Lung (tissue), 12 donors: ENCODE measurements around the gene AKT1. TPM values are rescaled to one million over a fixed set of nuclear protein-coding genes. Genes with fewer than 3 reads are reported as not detected.

Source experiments
- ATAC-seq: fragments of 200-7000 bp; cut with Tn5 transposase; one replicate; pipeline ENCODE4 v1.9.1; 2020; ENCODE audit warnings: moderate number of reproducible peaks; ENCODE audit not compliant: insufficient read depth, low FRiP score
- DNase-seq, 3 donors: peaks; one replicate each; pipeline ENCODE4 v3.0.0-alpha.2; 2013 to 2017
- H3K27ac ChIP-seq, 2 donors: one replicate each; pipeline ENCODE4 v1.5.1; 2013; ENCODE audit warnings: mild to moderate bottlenecking in 2 of 2, moderate library complexity in 2 of 2, control low read depth in 1 of 2, inconsistent platforms in 1 of 2, low read depth in 1 of 2, low read length in 1 of 2
- H3K27me3 ChIP-seq, 3 donors: one replicate each; pipeline ENCODE4 v1.5.1; 2013; ENCODE audit warnings: low read length in 2 of 3; ENCODE audit not compliant: control insufficient read depth in 3 of 3, insufficient read depth in 3 of 3
- H3K36me3 ChIP-seq, 4 donors: one replicate each; pipeline ENCODE4 v1.5.1; 2013; ENCODE audit warnings: low read length in 4 of 4, mild to moderate bottlenecking in 1 of 4, moderate library complexity in 1 of 4; ENCODE audit not compliant: control insufficient read depth in 4 of 4, insufficient read depth in 4 of 4
- H3K4me1 ChIP-seq, 5 donors: one replicate each; pipeline ENCODE4 v1.5.1; 2013; ENCODE audit warnings: low read length in 5 of 5, mild to moderate bottlenecking in 2 of 5, moderate library complexity in 1 of 5; ENCODE audit not compliant: control insufficient read depth in 5 of 5, insufficient read depth in 5 of 5
- H3K4me3 ChIP-seq: one replicate; pipeline ENCODE4 v1.5.1; 2013; ENCODE audit warnings: mild to moderate bottlenecking, control low read depth, moderate library complexity
- H3K9ac ChIP-seq, 2 donors: one replicate each; pipeline ENCODE4 v1.5.1; 2013; ENCODE audit warnings: low read length in 2 of 2, control low read depth in 1 of 2; ENCODE audit not compliant: insufficient read depth in 1 of 2
- H3K9me3 ChIP-seq, 4 donors: one replicate each; pipeline ENCODE4 v1.5.1; 2013; ENCODE audit warnings: low read length in 3 of 4, mild to moderate bottlenecking in 1 of 4, moderate library complexity in 1 of 4; ENCODE audit not compliant: control insufficient read depth in 4 of 4, insufficient read depth in 3 of 4
- CTCF ChIP-seq: IDR thresholded peaks from 2 replicates; pipeline ENCODE4 v1.5.1; 2012; ENCODE audit warnings: mild to moderate bottlenecking; ENCODE audit errors: control extremely low read depth, extremely low read depth
- WGBS, 2 donors: extraction: QIAGEN DNeasy Blood & Tissue Kit; methylation state at CpG; one replicate each; pipeline ENCODE4 v1.1.7; 2013; 5-methylcytosine and 5-hydroxymethylcytosine counted together
- polyA plus RNA-seq, 2 donors: library from polyadenylated mRNA; stranded (reverse); fragments of 200-250 nt; gene quantifications; one replicate each; pipeline ENCODE4 v1.2.1, GENCODE V29; 2013
- total RNA-seq, 2 donors: library from RNA; depleted of rRNA in 1 of 2; stranded (reverse); fragments of >200 nt in 1 of 2; gene quantifications; one replicate each; pipeline ENCODE4 v1.2.1, GENCODE V29; 2014 to 2021
- donor health status: control.
- donor health status: control.
- donor health status: Bipolar disorder and iron deficiency.
- donor health status: healthy.
- donor health status: DM: yes; HTN: yes; CAD: no.

The AKT1 gene
- total and polyA plus RNA-seq, 4 donors: 142 to 224 (median 160) TPM

- Histone ChIP-seq H3K4me3 (no peak overlapping the region), H3K27me3 (no peaks in the 10 kb centered on the region), H3K9me3 (no peaks in the 10 kb centered on the region), H3K9ac (peak overlapping the region in 1 of 2 donors; percentile 3), H3K4me1 (peaks cover 0 to 9% (median 8%) of the 10 kb centered on the region in 5 donors), H3K36me3 (no peaks in the 10 kb centered on the region), H3K27ac (no peak overlapping the region)
- ATAC-seq: no peak
- TF ChIP-seq CTCF: no peak
- DNase-seq: no peak
- 72 to 86% methylated on average over 9 of the region's 9 CpGs for WGBS, 2 donors
Observed at GRCh38 chr14:104830781-104831180, 35.2 kb upstream of the AKT1 start.

- Histone ChIP-seq H3K4me3 (no peak overlapping the region), H3K4me1 (peaks cover 0 to 12% (median 8%) of the 10 kb centered on the region in 5 donors), H3K27me3 (peaks cover 0 to 7% (median 0%) of the 10 kb centered on the region in 3 donors), H3K9ac (peak overlapping the region in 1 of 2 donors; percentile 32), H3K27ac (no peak overlapping the region), H3K36me3 (no peaks in the 10 kb centered on the region), H3K9me3 (no peaks in the 10 kb centered on the region)
- TF ChIP-seq CTCF: no peak
- peak; percentile 13 for ATAC-seq
- DNase-seq: peak; percentile 56 to 71 (median 64)
- WGBS, 2 donors: 7 to 10% methylated on average over 37 to 39 of the region's 39 CpGs
Observed at GRCh38 chr14:104827177-104828055, 31.9 kb upstream of the AKT1 start.

GRCh38 chr14:104826861-104827176 is 31.3 kb upstream of the AKT1 start:
- Histone ChIP-seq H3K27me3 (peaks cover 0 to 7% (median 0%) of the 10 kb centered on the region in 3 donors), H3K27ac (no peak overlapping the region), H3K9me3 (no peaks in the 10 kb centered on the region), H3K4me1 (peaks cover 0 to 12% (median 8%) of the 10 kb centered on the region in 5 donors), H3K36me3 (no peaks in the 10 kb centered on the region), H3K4me3 (no peak overlapping the region), H3K9ac (no peak overlapping the region)
- 1% methylated on average over 27 of the region's 27 CpGs for WGBS, 2 donors
- ATAC-seq (no peak), DNase-seq (peak in 1 of 3 donors; percentile 24)
- no peak for TF ChIP-seq CTCF
